Embryonic facial prominence (tissue), 1 donor: ENCODE results near the gene ACR.

Experiments
- DNase-seq: peaks from one replicate; pipeline ENCODE4 v3.0.0-alpha.2; 2016; ENCODE audit errors: extremely low spot score

The ACR gene

GRCh38 chr22:50737728-50738648, at the start of gene ACR:
ACR (plus strand) TSS chr22:50738204; CDS start chr22:50738236, 32 bp downstream.
- no peak for DNase-seq

GRCh38 chr22:50688448-50688847, 49.6 kb upstream of the ACR start:
- DNase-seq, result no peak

GRCh38 chr22:50691521-50691920, 46.5 kb upstream of the ACR start:
- no peak for DNase-seq

- no peak for DNase-seq
These were observed 44.5 kb upstream of the ACR start for GRCh38 chr22:50693462-50693861.

- DNase-seq, result no peak
These were observed 43.9 kb upstream of the ACR start for GRCh38 chr22:50694099-50694605.

GRCh38 chr22:50694766-50695420, 43.1 kb upstream of the ACR start:
- no peak for DNase-seq

GRCh38 chr22:50695421-50696250, 42.4 kb upstream of the ACR start:
- no peak for DNase-seq

- DNase-seq, result no peak
These were observed 41.7 kb upstream of the ACR start for GRCh38 chr22:50696251-50696798.

GRCh38 chr22:50696799-50697561, 41.0 kb upstream of the ACR start:
- DNase-seq, result no peak

- DNase-seq, result no peak
These were observed 40.1 kb upstream of the ACR start for GRCh38 chr22:50697667-50698506.

GRCh38 chr22:50698546-50698945, 39.5 kb upstream of the ACR start:
- no peak for DNase-seq

- no peak for DNase-seq
These were observed 38.8 kb upstream of the ACR start for GRCh38 chr22:50699001-50699755.

- no peak for DNase-seq
These were observed 38.1 kb upstream of the ACR start for GRCh38 chr22:50699756-50700386.

- DNase-seq, result no peak
These were observed 37.5 kb upstream of the ACR start for GRCh38 chr22:50700387-50701075.

GRCh38 chr22:50701076-50701419, 37.0 kb upstream of the ACR start:
- DNase-seq, result no peak

- no peak for DNase-seq
These were observed 36.4 kb upstream of the ACR start for GRCh38 chr22:50701428-50702154.

GRCh38 chr22:50702261-50702671, 35.7 kb upstream of the ACR start:
- DNase-seq, result no peak
